HepG2 (cell line): ENCODE data around the gene RPS27L. TPM values are rescaled to one million over a fixed set of nuclear protein-coding genes. Genes with fewer than 3 reads are reported as not detected.
A peak's percentile ranks its signal among the peaks of the same experiment; 100 is the strongest.

Experiments used
- ATAC-seq: fragments of 200-7000 bp; cut with Tn5 transposase; 3 replicates; pipeline ENCODE4 v1.9.1; 2020; ENCODE audit warnings: mild to moderate bottlenecking, moderate library complexity
- BruUV-seq: library from RNA; stranded (reverse); fragments of 400-500 nt; replicated peaks from 2 replicates; lab custom pipeline; 2021; lab: Mats Ljungman, UMichigan
- CTCF ChIA-PET: fragments of 300-600 bp; formaldehyde crosslinking; extraction: SDS; loops from one replicate; lab custom pipeline; 2021; ENCODE audit warnings: low total read pairs, inconsistent platforms, low intra/inter-chr PET ratio; lab: Yijun Ruan, JAX
- POLR2A ChIA-PET: fragments of 350-600 bp; sonication (Branson Sonifier 250); formaldehyde crosslinking; loops from one replicate; lab custom pipeline; 2020; ENCODE audit warnings: antibody characterized with exemption, inconsistent platforms; lab: Yijun Ruan, JAX
- DNase-seq: peaks from one replicate; pipeline ENCODE4 v3.0.0-alpha.2; 2015; ENCODE audit warnings: low spot score
- FAIRE-seq: peaks from 3 replicates; lab custom pipeline; 2011; peaks lifted over from hg19 to GRCh38; lab: Jason Lieb, UNC
- H2AFZ ChIP-seq: one replicate; pipeline ENCODE4 v1.6.1; 2011; ENCODE audit warnings: low read length, inconsistent platforms
- H3K27ac ChIP-seq: fragments of 300-600 bp; 3 replicates; pipeline ENCODE4 v1.8.0; 2011; ENCODE audit warnings: mixed run types, mild to moderate bottlenecking, mixed read lengths, low read length, inconsistent platforms; ENCODE audit not compliant: insufficient read depth; ENCODE audit errors: extremely low read length
- H3K27me3 ChIP-seq, 2 experiments: fragments of 200-600 bp in 1 of 2; 2 replicates in 1 of 2; 3 replicates in 1 of 2; pipeline versions ENCODE4 v1.6.0 to v1.8.0; 2011; ENCODE audit warnings: low read length in 2 of 2, mild to moderate bottlenecking in 2 of 2, moderate library complexity in 2 of 2, inconsistent platforms in 1 of 2; ENCODE audit not compliant: insufficient read depth in 2 of 2, control insufficient read depth in 1 of 2
- H3K36me3 ChIP-seq, 2 experiments: fragments of 200-600 bp in 1 of 2; replicated peaks in 1 of 2; 2 replicates in 1 of 2; 3 replicates in 1 of 2; pipeline versions ENCODE4 v1.5.1 to v1.8.0; 2011; ENCODE audit warnings: low read length in 2 of 2, inconsistent platforms in 1 of 2; ENCODE audit not compliant: insufficient read depth in 2 of 2, control insufficient read depth in 1 of 2
- H3K4me1 ChIP-seq: 2 replicates; pipeline ENCODE4 v1.5.1; 2012; ENCODE audit warnings: low read length, inconsistent platforms; ENCODE audit not compliant: insufficient read depth
- H3K4me2 ChIP-seq: 2 replicates; pipeline ENCODE4 v1.6.0; 2011; ENCODE audit warnings: low read depth, low read length, inconsistent platforms
- H3K4me3 ChIP-seq, 3 experiments: fragments of 200-600 bp in 1 of 3; sonication (generic), shearing (Covaris generic) in 1 of 3; replicated peaks in 1 of 3; 2 replicates each; pipeline ENCODE4 v1.5.1; 2011 to 2016; ENCODE audit warnings: low read length in 3 of 3, inconsistent platforms in 2 of 3, low read depth in 2 of 3, mild to moderate bottlenecking in 2 of 3, control low read depth in 1 of 3, mixed read lengths in 1 of 3; ENCODE audit not compliant: insufficient read depth in 1 of 3
- H3K79me2 ChIP-seq: one replicate; pipeline ENCODE4 v1.6.1; 2011; ENCODE audit warnings: low read length, inconsistent platforms; ENCODE audit not compliant: insufficient read depth
- H3K9ac ChIP-seq: 2 replicates; pipeline ENCODE4 v1.6.0; 2011; ENCODE audit warnings: mild to moderate bottlenecking, low read depth, low read length, inconsistent platforms; ENCODE audit not compliant: insufficient read depth
- H3K9me3 ChIP-seq: 2 replicates; pipeline ENCODE4 v1.5.1; 2012; ENCODE audit warnings: mild to moderate bottlenecking, low read length
- H4K20me1 ChIP-seq: 2 replicates; pipeline ENCODE4 v1.6.0; 2011; ENCODE audit warnings: inconsistent platforms, mild to moderate bottlenecking, low read length, moderate library complexity; ENCODE audit not compliant: insufficient read depth
- BCL6 ChIP-seq: IDR thresholded peaks from 2 replicates; pipeline ENCODE4 v1.6.1; 2016; ENCODE audit warnings: missing genetic modification reagents, missing compliant biosample characterization
- CEBPB ChIP-seq: IDR thresholded peaks from 2 replicates; pipeline ENCODE4 v1.6.1; 2011; ENCODE audit warnings: low read depth, low read length, improper control_type of control experiment, borderline replicate concordance
- CEBPG ChIP-seq: IDR thresholded peaks from 2 replicates; pipeline ENCODE4 v1.6.1; 2016
- ELF3 ChIP-seq: IDR thresholded peaks from 2 replicates; pipeline ENCODE4 v1.6.1; 2016; ENCODE audit warnings: missing genetic modification reagents, missing compliant biosample characterization
- FOSL2 ChIP-seq: sonication (generic); formaldehyde crosslinking; IDR thresholded peaks from 2 replicates; pipeline ENCODE4 v1.4.0; 2020; ENCODE audit warnings: missing genetic modification reagents
- FOXA1 ChIP-seq, 2 experiments: fragments of 450-650 bp in 1 of 2; sonication (generic) in 1 of 2; formaldehyde crosslinking in 1 of 2; IDR thresholded peaks; 2 replicates each; pipeline versions ENCODE4 v1.4.0 to v1.6.1; 2016 to 2020; ENCODE audit warnings: missing genetic modification reagents in 1 of 2
- FOXA3 ChIP-seq: IDR thresholded peaks from 2 replicates; pipeline ENCODE4 v1.6.1; 2016; ENCODE audit warnings: missing genetic modification reagents, missing compliant biosample characterization
- GATAD2A ChIP-seq: IDR thresholded peaks from 2 replicates; pipeline ENCODE4 v1.6.1; 2016
- HMG20A ChIP-seq: IDR thresholded peaks from 2 replicates; pipeline ENCODE4 v1.6.1; 2016; ENCODE audit warnings: borderline replicate concordance
- KMT2B ChIP-seq: IDR thresholded peaks from 2 replicates; pipeline ENCODE4 v1.6.1; 2016; ENCODE audit warnings: missing genetic modification reagents, missing compliant biosample characterization
- SAP130 ChIP-seq: IDR thresholded peaks from 2 replicates; pipeline ENCODE4 v1.6.1; 2016; ENCODE audit warnings: low read depth
- SYNCRIP ChIP-seq: fragments of 200-400 bp; formaldehyde crosslinking; IDR thresholded peaks from 2 replicates; pipeline ENCODE4 v1.6.1; 2018; ENCODE audit warnings: mild to moderate bottlenecking, low read depth, low read length; ENCODE audit not compliant: insufficient read depth
- TEAD3 ChIP-seq: optimal IDR thresholded peaks from 2 replicates; pipeline ENCODE3; 2016; ENCODE audit warnings: borderline replicate concordance
- THAP11 ChIP-seq: IDR thresholded peaks from 2 replicates; pipeline ENCODE4 v1.6.1; 2016; ENCODE audit warnings: missing biosample characterization, missing genetic modification reagents
- YY1 ChIP-seq: IDR thresholded peaks from 2 replicates; pipeline ENCODE4 v1.6.1; 2011; ENCODE audit warnings: low read length, low read depth, moderate library complexity, mild to moderate bottlenecking; ENCODE audit not compliant: insufficient read depth, insufficient replicate concordance
- ZNF335 ChIP-seq: sonication (generic); formaldehyde crosslinking; IDR thresholded peaks from 2 replicates; pipeline ENCODE4 v1.4.0; 2020; ENCODE audit warnings: missing genetic modification reagents
- ZNF484 ChIP-seq: sonication (generic); formaldehyde crosslinking; IDR thresholded peaks from 2 replicates; pipeline ENCODE4 v1.5.1; 2020; ENCODE audit warnings: mild to moderate bottlenecking, low read depth, missing genetic modification reagents, borderline replicate concordance
- ZNF576 ChIP-seq: sonication (generic); formaldehyde crosslinking; IDR thresholded peaks from 2 replicates; pipeline ENCODE4 v1.4.0; 2020; ENCODE audit warnings: mild to moderate bottlenecking, missing genetic modification reagents
- ZNF589 ChIP-seq: sonication (generic); formaldehyde crosslinking; conservative IDR thresholded peaks from 2 replicates; pipeline ENCODE4 v1.8.0; 2022; ENCODE audit warnings: mild to moderate bottlenecking, moderate library complexity, missing genetic modification reagents
- ZNF644 ChIP-seq: IDR thresholded peaks from 2 replicates; pipeline ENCODE4 v1.6.1; 2016; ENCODE audit warnings: low read depth
- WGBS: methylation state at CpG from one replicate; pipeline ENCODE4 v1.1.6; 2017; ENCODE audit warnings: low lambda C conversion rate; 5-methylcytosine and 5-hydroxymethylcytosine counted together
- in situ Hi-C: cut with HindIII; loops from 2 replicates; pipeline ENCODE4 v1.10.0; 2017; ENCODE audit warnings: low pct_unique_long_range_greater_than_20kb; ENCODE audit not compliant: extremely low pct_ligation_motif_present
- intact Hi-C: fragments of 100-400 bp; cut with micrococcal nuclease; formaldehyde crosslinking; loops from one replicate; pipeline ENCODE4 v1.10.0; 2022; ENCODE audit not compliant: unreplicated experiment
- polyA plus RNA-seq, 8 experiments: library from polyadenylated mRNA; depleted of rRNA in 3 of 8; stranded (reverse) in 7 of 8; unstranded in 1 of 8; fragments of >200 nt; fragmentation: Illumina TruSeq in 4 of 8; extraction: Trizol in 4 of 8; gene quantifications; 2 replicates each; pipeline versions ENCODE4 v1.2.1 to v1.2.3, GENCODE V29; 2011 to 2016; ENCODE audit warnings: low read depth in 4 of 8, missing spikeins in 1 of 8, mixed read lengths in 1 of 8; ENCODE audit not compliant: insufficient read depth in 1 of 8
- total RNA-seq, 5 experiments: library from RNA; depleted of rRNA; stranded (reverse); fragments of >200 nt; fragmentation: Illumina TruSeq; extraction: Trizol; gene quantifications; 2 replicates each; pipeline ENCODE4 v1.2.3, GENCODE V29; 2016; ENCODE audit warnings: low read depth in 1 of 5
- TF ChIP-seq, protein P1 (sequence below): sonication (generic); formaldehyde crosslinking; IDR thresholded peaks from 2 replicates; pipeline ENCODE4 v1.5.0; 2020; ENCODE audit warnings: mild to moderate bottlenecking, missing genetic modification reagents

RPS27L gene
- total and polyA plus RNA-seq, 2 of the 13 experiments (the other 11 are each of a cell fraction or from before 2014, with no cell fraction given): 231 to 433 TPM

- H3K9me3 ChIP-seq: no peaks in the 10 kb centered on the region
- in situ Hi-C loops: no loop called here
- no peak overlapping the region for H2AFZ ChIP-seq
- no peaks in the 10 kb centered on the region; a peak in 1 of 5 replicates for H3K27me3 ChIP-seq
- H3K9ac ChIP-seq: no peak overlapping the region
- peak overlapping the region; percentile 52; the same call in 1 of the 2 replicates for H3K4me2 ChIP-seq
- CTCF ChIA-PET: no interaction called here
- no TSS peak for BruUV-seq
- TF ChIP-seq ELF3 (CRISPR knock-in tag) (peak; percentile 29; the same call in 1 of the 2 replicates), ZNF484 (CRISPR knock-in tag) (no peak), ZNF644 (CRISPR knock-in tag) (peak; percentile 83), ZNF576 (CRISPR knock-in tag) (no peak), SYNCRIP (no peak), YY1 (no peak), ZNF589 (no peak), BCL6 (CRISPR knock-in tag) (0 out of 2 replicates have a peak, but pooled peaks have one; percentile 29), HMG20A (CRISPR knock-in tag) (0 out of 2 replicates have a peak, but pooled peaks have one; percentile 55), FOXA1 (IDR thresholded peaks at IDR 0.05) (no peak), FOXA1 (CRISPR knock-in tag; IDR thresholded peaks at IDR 0.05) (peak; percentile 70; the same call in 1 of the 2 replicates), CEBPB (peak; percentile 86), CEBPG (CRISPR knock-in tag) (peak; percentile 86), ZNF335 (CRISPR knock-in tag) (no peak), TEAD3 (CRISPR knock-in tag) (peak; percentile 42), FOXA3 (CRISPR knock-in tag) (peak; percentile 73), THAP11 (CRISPR knock-in tag) (peak; percentile 68), GATAD2A (CRISPR knock-in tag) (0 out of 2 replicates have a peak, but pooled peaks have one; percentile 27), SAP130 (CRISPR knock-in tag) (0 out of 2 replicates have a peak, but pooled peaks have one; percentile 27), FOSL2 (peak; percentile 41; the same call in 1 of the 2 replicates), KMT2B (CRISPR knock-in tag) (peak; percentile 42; the same call in 1 of the 2 replicates)
- TF ChIP-seq, protein P1, sequence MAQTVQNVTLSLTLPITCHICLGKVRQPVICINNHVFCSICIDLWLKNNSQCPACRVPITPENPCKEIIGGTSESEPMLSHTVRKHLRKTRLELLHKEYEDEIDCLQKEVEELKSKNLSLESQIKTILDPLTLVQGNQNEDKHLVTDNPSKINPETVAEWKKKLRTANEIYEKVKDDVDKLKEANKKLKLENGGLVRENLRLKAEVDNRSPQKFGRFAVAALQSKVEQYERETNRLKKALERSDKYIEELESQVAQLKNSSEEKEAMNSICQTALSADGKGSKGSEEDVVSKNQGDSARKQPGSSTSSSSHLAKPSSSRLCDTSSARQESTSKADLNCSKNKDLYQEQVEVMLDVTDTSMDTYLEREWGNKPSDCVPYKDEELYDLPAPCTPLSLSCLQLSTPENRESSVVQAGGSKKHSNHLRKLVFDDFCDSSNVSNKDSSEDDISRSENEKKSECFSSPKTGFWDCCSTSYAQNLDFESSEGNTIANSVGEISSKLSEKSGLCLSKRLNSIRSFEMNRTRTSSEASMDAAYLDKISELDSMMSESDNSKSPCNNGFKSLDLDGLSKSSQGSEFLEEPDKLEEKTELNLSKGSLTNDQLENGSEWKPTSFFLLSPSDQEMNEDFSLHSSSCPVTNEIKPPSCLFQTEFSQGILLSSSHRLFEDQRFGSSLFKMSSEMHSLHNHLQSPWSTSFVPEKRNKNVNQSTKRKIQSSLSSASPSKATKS: no peak
- TF ChIP-seq, all 625 proteins: peak for 14
- Histone ChIP-seq H3K4me1 (peaks cover 52% of the 10 kb centered on the region), H3K79me2 (peaks cover 7% of the 10 kb centered on the region), H3K36me3 (no peaks in the 10 kb centered on the region), H4K20me1 (no peaks in the 10 kb centered on the region), H3K4me3 (no peak overlapping the region), H3K27ac (no peak overlapping the region)
- POLR2A ChIA-PET: interaction anchor here (1.7 kb wide), 1 partner anchor 29 kb away, joined by 10 read pairs; the partner anchor contains the start of gene RPS27L
- DNase-seq: peak; percentile 41
- ATAC-seq: no peak
- FAIRE-seq: peak; percentile 40
- 5% methylated on average over 2 of the region's 2 CpGs for WGBS
- intact Hi-C loops: loop anchor here (5.0 kb wide), 1 partner anchor 91 kb away; the partner anchor contains the start of gene APH1B
These were observed 28.8 kb upstream of the RPS27L start for GRCh38 chr15:63186065-63186464.
